Measurements from ENCODE around the gene CHMP3. TPM values are rescaled to one million over a fixed set of nuclear protein-coding genes. Genes with fewer than 3 reads are reported as not detected.

The CHMP3 gene
- total RNA-seq, 1 donor from 2014 or later: 21.9 TPM

DNA sequence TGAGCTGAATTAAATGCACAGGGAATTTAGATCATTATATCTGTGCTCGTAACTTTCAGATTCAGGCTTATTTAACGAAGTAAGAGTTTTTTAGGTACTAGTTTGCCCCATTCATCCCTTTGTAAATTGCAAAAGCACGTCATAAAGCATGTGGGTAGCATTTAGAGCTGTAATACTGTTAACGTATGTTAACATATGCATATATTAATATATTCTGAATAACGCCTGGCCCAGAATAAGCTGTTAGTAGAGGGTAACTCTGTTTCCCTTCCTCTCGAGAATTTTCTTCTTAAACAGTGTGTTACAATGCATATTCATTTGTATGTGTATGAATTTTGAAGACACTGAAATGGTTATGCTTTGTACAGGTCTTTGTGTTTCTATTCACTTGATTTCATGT lies 91.6 kb downstream of the CHMP3 start:
- H3K36me3 ChIP-seq: peaks cover 29% of the 10 kb centered on the region

GRCh38 chr2:86470890-86471289 lies 92.4 kb downstream of the CHMP3 start:
- no peaks in the 10 kb centered on the region for H3K4me1 Mint-ChIP-seq
- H3K27ac Mint-ChIP-seq: no peak overlapping the region
- H3K27me3 Mint-ChIP-seq (ENCODE audit: insufficient read depth, low read depth): peaks cover 2% of the 10 kb centered on the region
- Histone ChIP-seq H3K4me3 (no peak overlapping the region), H3K27me3 (no peaks in the 10 kb centered on the region), H3K36me3 (peaks cover 34% of the 10 kb centered on the region), H3K4me1 (no peaks in the 10 kb centered on the region), H2AFZ (replicated peaks) (no peak overlapping the region), H3K9ac (no peak overlapping the region), H3F3A (ENCODE audit: low read depth) (no peaks in the 10 kb centered on the region), H3K9me3 (ENCODE audit: low read depth) (no peaks in the 10 kb centered on the region), H3K4me2 (no peak overlapping the region), H3K79me2 (ENCODE audit: low read depth) (no peaks in the 10 kb centered on the region), H3K27ac (no peak overlapping the region), H4K20me1 (ENCODE audit: low read depth) (peaks cover 47% of the 10 kb centered on the region)
- peaks cover 47% of the 10 kb centered on the region for H3K36me3 Mint-ChIP-seq
- H3K4me3 Mint-ChIP-seq: no peak overlapping the region
- no peaks in the 10 kb centered on the region for H3K9me3 Mint-ChIP-seq
- DNase-seq (ENCODE audit: low spot score): no peak
- TF ChIP-seq EZH2phosphoT487 (IDR thresholded peaks at IDR 0.05): no peak
- TF ChIP-seq EZH2 (IDR thresholded peaks at IDR 0.05): no peak
- TF ChIP-seq CTCF (IDR thresholded peaks at IDR 0.05): no peak

More for the DNA sequence above, 91.6 kb downstream of the CHMP3 start:
- no peak overlapping the region for H3K4me3 ChIP-seq
- no peaks in the 10 kb centered on the region for H3K79me2 ChIP-seq (ENCODE audit: low read depth)
- H3K4me1 ChIP-seq: no peaks in the 10 kb centered on the region
- peaks cover 41% of the 10 kb centered on the region for H4K20me1 ChIP-seq (ENCODE audit: low read depth)
- Mint-ChIP-seq H3K4me3 (no peak overlapping the region), H3K27ac (no peak overlapping the region), H3K9me3 (no peaks in the 10 kb centered on the region), H3K27me3 (ENCODE audit: insufficient read depth, low read depth) (peaks cover 2% of the 10 kb centered on the region), H3K4me1 (no peaks in the 10 kb centered on the region), H3K36me3 (peaks cover 48% of the 10 kb centered on the region)
- H3K9me3 ChIP-seq (ENCODE audit: low read depth): no peaks in the 10 kb centered on the region
- H3K27me3 ChIP-seq: no peaks in the 10 kb centered on the region
- H3K4me2 ChIP-seq: no peak overlapping the region
- no peaks in the 10 kb centered on the region for H3F3A ChIP-seq (ENCODE audit: low read depth)
- H3K27ac ChIP-seq: no peak overlapping the region
- TF ChIP-seq EZH2phosphoT487 (IDR thresholded peaks at IDR 0.05) (no peak), EZH2 (IDR thresholded peaks at IDR 0.05) (no peak), CTCF (IDR thresholded peaks at IDR 0.05) (no peak)
- no peak for DNase-seq (ENCODE audit: low spot score)
- no peak overlapping the region for H3K9ac ChIP-seq
- no peak overlapping the region for H2AFZ ChIP-seq (replicated peaks)

DNA sequence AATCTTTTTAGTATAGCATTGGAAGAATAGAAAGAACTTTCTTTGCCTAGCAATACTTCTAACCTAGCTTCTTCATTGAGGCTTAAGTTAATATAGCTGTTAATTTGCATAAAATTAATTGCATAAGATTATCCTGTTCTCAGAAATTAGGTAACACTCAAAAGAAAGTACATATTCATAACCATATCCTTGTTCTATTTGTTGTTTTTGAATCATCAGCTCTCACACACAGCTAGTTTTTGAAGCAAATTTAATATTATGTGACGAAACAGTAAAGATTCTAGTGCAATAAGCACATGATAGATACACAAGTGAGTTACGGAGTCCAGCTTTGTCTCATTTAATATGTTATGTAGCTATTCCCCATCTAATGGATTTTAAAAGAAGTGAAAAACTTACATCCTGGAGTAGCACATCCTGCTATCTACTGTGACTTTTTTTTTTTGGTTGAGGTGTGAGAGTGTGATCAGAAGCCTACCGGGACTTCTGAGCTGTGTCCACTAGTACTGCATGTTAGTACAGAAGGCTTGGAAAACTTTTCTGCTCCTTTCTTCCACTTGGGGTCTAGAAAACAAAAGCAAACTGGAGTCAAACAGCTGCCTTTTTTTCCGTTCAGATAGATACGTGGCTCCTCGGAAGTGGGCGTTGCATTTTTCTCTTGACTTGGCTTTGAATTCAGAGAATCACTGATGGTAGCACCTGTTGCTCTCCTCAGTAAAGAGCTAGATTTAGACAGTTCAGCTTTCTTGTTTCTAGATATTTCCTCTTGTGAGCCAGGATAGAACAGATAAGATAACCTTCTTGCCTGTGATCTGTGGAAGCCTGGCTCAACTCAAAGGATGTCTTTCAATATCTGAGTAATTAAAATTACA lies 94.8 kb downstream of the CHMP3 start:
- Histone ChIP-seq H3K4me1 (no peaks in the 10 kb centered on the region), H3K27ac (no peak overlapping the region), H3K79me2 (ENCODE audit: low read depth) (no peaks in the 10 kb centered on the region), H3K4me2 (no peak overlapping the region), H3F3A (ENCODE audit: low read depth) (no peaks in the 10 kb centered on the region), H2AFZ (replicated peaks) (no peak overlapping the region), H3K27me3 (no peaks in the 10 kb centered on the region), H3K9me3 (ENCODE audit: low read depth) (no peaks in the 10 kb centered on the region), H4K20me1 (ENCODE audit: low read depth) (peaks cover 52% of the 10 kb centered on the region), H3K9ac (no peak overlapping the region), H3K4me3 (no peak overlapping the region), H3K36me3 (peaks cover 36% of the 10 kb centered on the region)
- Mint-ChIP-seq H3K36me3 (peaks cover 40% of the 10 kb centered on the region), H3K9me3 (no peaks in the 10 kb centered on the region), H3K4me1 (no peaks in the 10 kb centered on the region), H3K4me3 (no peak overlapping the region), H3K27me3 (ENCODE audit: insufficient read depth, low read depth) (no peaks in the 10 kb centered on the region), H3K27ac (no peak overlapping the region)
- TF ChIP-seq EZH2phosphoT487 (IDR thresholded peaks at IDR 0.05): no peak
- no peak for TF ChIP-seq CTCF (IDR thresholded peaks at IDR 0.05)
- TF ChIP-seq EZH2 (IDR thresholded peaks at IDR 0.05): no peak
- DNase-seq (ENCODE audit: low spot score): no peak

Data from neural progenitor cell (in vitro differentiated cells).